ENCODE results near the gene PRKG1. TPM values are rescaled to one million over a fixed set of nuclear protein-coding genes. Genes with fewer than 3 reads are reported as not detected.

Gene PRKG1
- total and polyA plus RNA-seq, 7 experiments from 2014 or later, result 0.19 TPM; not detected in 6

DNA sequence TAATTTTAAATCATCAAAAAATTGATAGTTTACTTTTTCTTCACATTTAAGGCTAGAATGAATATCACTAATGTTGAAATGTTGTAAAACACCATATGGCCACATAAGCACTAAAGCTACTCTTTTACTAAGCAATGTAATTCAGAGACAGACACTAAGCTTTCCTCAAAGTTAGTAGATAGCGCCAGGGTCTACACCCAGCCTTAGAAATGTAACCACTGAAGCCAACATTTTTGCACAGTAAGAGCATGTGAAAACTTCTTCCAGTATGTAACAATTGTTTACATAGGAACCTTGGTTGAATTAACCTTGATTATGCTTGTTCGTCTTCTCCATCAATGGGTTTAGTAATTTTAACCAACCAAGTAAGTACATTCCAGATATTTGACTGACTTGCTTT, 28.4 kb upstream of the PRKG1 start:
- no peak overlapping the region for H3K27ac Mint-ChIP-seq
- peaks cover 0 to 16% (median 0%) of the 10 kb centered on the region in 5 donors for H3K27me3 Mint-ChIP-seq
- Histone ChIP-seq H3K27me3 (ENCODE audit: control insufficient read depth in 2 of 2, insufficient read depth in 2 of 2, low read length in 2 of 2) (no peaks in the 10 kb centered on the region), H3K9me3 (ENCODE audit: control insufficient read depth in 2 of 3, low read length in 3 of 3) (no peaks in the 10 kb centered on the region), H3K36me3 (ENCODE audit: control insufficient read depth in 2 of 3, insufficient read depth in 3 of 3, low read length in 3 of 3) (no peaks in the 10 kb centered on the region), H3K4me1 (ENCODE audit: control insufficient read depth in 2 of 2, insufficient read depth in 2 of 2, low read length in 2 of 2) (no peaks in the 10 kb centered on the region), H3K4me3 (ENCODE audit: low read length) (no peak overlapping the region), H3K27ac (ENCODE audit: low read depth, low read length) (no peak overlapping the region)
- H3K4me3 Mint-ChIP-seq, result no peak overlapping the region
- ChIA-PET POLR2A (no interaction called here), CTCF (no interaction called here)
- H3K9me3 Mint-ChIP-seq, result peaks cover 0 to 3% (median 0%) of the 10 kb centered on the region in 11 donors
- no peaks in the 10 kb centered on the region for H3K4me1 Mint-ChIP-seq
- DNase-seq (no peak), ATAC-seq (no peak)
- intact Hi-C loops (cut with micrococcal nuclease), result no loop called here
- no peaks in the 10 kb centered on the region for H3K36me3 Mint-ChIP-seq

DNA sequence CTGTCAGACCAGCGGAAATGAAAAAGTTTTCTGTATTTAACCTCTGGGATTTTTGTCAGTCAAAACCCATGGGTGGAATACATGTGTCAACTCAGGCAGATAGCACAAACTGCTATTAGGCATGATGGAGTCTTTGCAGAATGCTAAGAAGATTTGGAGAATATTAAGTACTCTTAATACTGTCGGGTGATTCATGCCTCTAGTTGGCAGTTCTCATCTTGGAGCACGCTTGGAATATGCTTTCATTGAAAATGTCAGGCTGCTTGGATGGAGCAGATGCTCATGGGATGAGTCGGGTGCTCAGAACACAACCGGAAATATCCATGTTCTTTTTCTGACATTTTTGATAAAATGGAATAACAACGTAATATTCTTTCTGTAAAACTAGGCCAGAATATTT, 27.6 kb upstream of the PRKG1 start:
- H3K27ac ChIP-seq (ENCODE audit: low read depth, low read length), result no peak overlapping the region
- H3K27me3 ChIP-seq (ENCODE audit: control insufficient read depth in 2 of 2, insufficient read depth in 2 of 2, low read length in 2 of 2), result no peaks in the 10 kb centered on the region
- ATAC-seq (no peak), DNase-seq (no peak)
- H3K27me3 Mint-ChIP-seq, result peaks cover 0 to 23% (median 6%) of the 10 kb centered on the region in 5 donors
- no peaks in the 10 kb centered on the region for H3K36me3 ChIP-seq (ENCODE audit: control insufficient read depth in 2 of 3, insufficient read depth in 3 of 3, low read length in 3 of 3)
- CTCF ChIA-PET, result no interaction called here
- H3K36me3 Mint-ChIP-seq, result no peaks in the 10 kb centered on the region
- no peaks in the 10 kb centered on the region for H3K4me1 Mint-ChIP-seq
- intact Hi-C loops (cut with micrococcal nuclease), result no loop called here
- no peak overlapping the region for H3K4me3 ChIP-seq (ENCODE audit: low read length)
- no peaks in the 10 kb centered on the region for H3K9me3 ChIP-seq (ENCODE audit: control insufficient read depth in 2 of 3, low read length in 3 of 3)
- H3K9me3 Mint-ChIP-seq, result peaks cover 0 to 3% (median 0%) of the 10 kb centered on the region in 11 donors
- H3K4me3 Mint-ChIP-seq, result no peak overlapping the region
- H3K4me1 ChIP-seq (ENCODE audit: control insufficient read depth in 2 of 2, insufficient read depth in 2 of 2, low read length in 2 of 2), result no peaks in the 10 kb centered on the region
- no peak overlapping the region for H3K27ac Mint-ChIP-seq
- POLR2A ChIA-PET, result no interaction called here

DNA sequence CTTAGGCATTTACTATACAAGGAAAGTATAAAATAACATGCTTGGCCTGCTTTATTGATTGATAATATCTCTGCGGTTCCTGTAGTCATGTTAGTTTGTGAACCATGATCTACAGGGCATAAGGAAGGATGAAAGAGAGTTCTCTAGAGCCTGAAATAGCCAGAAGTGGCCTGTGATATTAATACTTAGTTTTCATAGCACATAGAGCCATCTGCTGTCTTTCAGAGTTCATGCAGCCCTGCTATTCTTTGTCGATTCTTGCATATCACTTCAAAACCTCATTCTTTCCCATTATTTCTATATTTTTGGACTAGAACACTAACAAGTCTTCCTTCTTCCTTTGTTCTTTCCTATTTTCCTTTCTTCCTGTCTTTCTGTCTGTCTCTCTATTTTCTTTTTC, 26.4 kb upstream of the PRKG1 start:
- Histone ChIP-seq H3K9me3 (ENCODE audit: control insufficient read depth in 2 of 3, low read length in 3 of 3) (no peaks in the 10 kb centered on the region), H3K4me1 (ENCODE audit: control insufficient read depth in 2 of 2, insufficient read depth in 2 of 2, low read length in 2 of 2) (no peaks in the 10 kb centered on the region), H3K36me3 (ENCODE audit: control insufficient read depth in 2 of 3, insufficient read depth in 3 of 3, low read length in 3 of 3) (no peaks in the 10 kb centered on the region), H3K27me3 (ENCODE audit: control insufficient read depth in 2 of 2, insufficient read depth in 2 of 2, low read length in 2 of 2) (no peaks in the 10 kb centered on the region), H3K27ac (ENCODE audit: low read depth, low read length) (no peak overlapping the region), H3K4me3 (ENCODE audit: low read length) (no peak overlapping the region)
- Mint-ChIP-seq H3K4me1 (no peaks in the 10 kb centered on the region), H3K27me3 (peaks cover 0 to 19% (median 0%) of the 10 kb centered on the region in 5 donors), H3K9me3 (peaks cover 0 to 3% (median 0%) of the 10 kb centered on the region in 11 donors), H3K36me3 (no peaks in the 10 kb centered on the region), H3K27ac (no peak overlapping the region), H3K4me3 (no peak overlapping the region)
- ATAC-seq (no peak), DNase-seq (no peak)
- ChIA-PET POLR2A (no interaction called here), CTCF (no interaction called here)
- intact Hi-C loops (cut with micrococcal nuclease), result no loop called here

DNA sequence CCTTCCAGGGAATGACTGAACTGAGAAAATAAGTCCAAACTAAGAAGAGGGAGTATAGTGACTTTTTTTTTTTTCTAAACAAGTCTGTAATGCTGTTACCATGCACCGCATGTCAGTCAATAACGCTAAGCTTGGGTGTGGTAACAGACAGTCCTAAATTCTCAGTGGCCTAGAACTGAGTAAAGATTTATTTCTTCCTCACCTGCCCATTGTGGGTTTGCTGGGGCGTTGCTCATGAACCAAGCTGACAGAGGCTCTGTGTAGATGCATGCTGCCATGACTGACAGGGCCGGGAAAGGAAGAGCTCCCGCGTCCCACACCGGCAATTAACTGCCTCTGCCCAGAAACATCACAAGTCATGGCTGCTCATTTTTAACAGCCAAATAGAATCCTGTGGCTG, 25.5 kb upstream of the PRKG1 start:
- ChIA-PET CTCF (no interaction called here), POLR2A (no interaction called here)
- no peak overlapping the region for H3K4me3 Mint-ChIP-seq
- H3K4me3 ChIP-seq (ENCODE audit: low read length), result no peak overlapping the region
- peaks cover 0 to 19% (median 0%) of the 10 kb centered on the region in 5 donors for H3K27me3 Mint-ChIP-seq
- no peaks in the 10 kb centered on the region for H3K36me3 Mint-ChIP-seq
- H3K36me3 ChIP-seq (ENCODE audit: control insufficient read depth in 2 of 3, insufficient read depth in 3 of 3, low read length in 3 of 3), result no peaks in the 10 kb centered on the region
- H3K27ac Mint-ChIP-seq, result no peak overlapping the region
- H3K4me1 ChIP-seq (ENCODE audit: control insufficient read depth in 2 of 2, insufficient read depth in 2 of 2, low read length in 2 of 2), result no peaks in the 10 kb centered on the region
- H3K4me1 Mint-ChIP-seq, result no peaks in the 10 kb centered on the region
- H3K27me3 ChIP-seq (ENCODE audit: control insufficient read depth in 2 of 2, insufficient read depth in 2 of 2, low read length in 2 of 2), result no peaks in the 10 kb centered on the region
- H3K9me3 Mint-ChIP-seq, result peaks cover 0 to 3% (median 0%) of the 10 kb centered on the region in 11 donors
- no peak overlapping the region for H3K27ac ChIP-seq (ENCODE audit: low read depth, low read length)
- no peaks in the 10 kb centered on the region for H3K9me3 ChIP-seq (ENCODE audit: control insufficient read depth in 2 of 3, low read length in 3 of 3)
- intact Hi-C loops (cut with micrococcal nuclease), result no loop called here
- DNase-seq, result no peak
- ATAC-seq, result no peak

DNA sequence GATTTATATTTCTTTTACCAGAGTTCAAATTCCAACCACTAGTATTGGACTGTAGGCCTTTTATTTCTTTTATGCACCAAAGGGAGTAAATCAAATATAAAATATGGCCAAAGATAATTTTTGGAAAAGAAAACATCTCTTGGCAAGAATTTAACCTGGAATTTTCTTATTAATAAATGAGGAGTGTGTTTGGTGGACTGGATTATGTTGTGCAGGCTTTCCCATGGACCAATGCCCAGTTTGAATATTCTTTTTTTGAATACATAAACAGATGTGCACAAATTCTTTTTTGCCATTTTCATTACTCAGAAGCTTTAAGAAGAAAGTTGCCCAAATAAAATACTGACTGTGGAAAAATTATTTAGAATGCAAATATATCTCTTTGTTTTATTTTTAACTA, 22.1 kb upstream of the PRKG1 start:
- DNase-seq (no peak), ATAC-seq (no peak)
- intact Hi-C loops (cut with micrococcal nuclease), result no loop called here
- H3K36me3 Mint-ChIP-seq, result no peaks in the 10 kb centered on the region
- no peak overlapping the region for H3K4me3 Mint-ChIP-seq
- ChIA-PET POLR2A (no interaction called here), CTCF (no interaction called here)
- Histone ChIP-seq H3K4me3 (ENCODE audit: low read length) (no peak overlapping the region), H3K4me1 (ENCODE audit: control insufficient read depth in 2 of 2, insufficient read depth in 2 of 2, low read length in 2 of 2) (no peaks in the 10 kb centered on the region), H3K27me3 (ENCODE audit: control insufficient read depth in 2 of 2, insufficient read depth in 2 of 2, low read length in 2 of 2) (no peaks in the 10 kb centered on the region), H3K36me3 (ENCODE audit: control insufficient read depth in 2 of 3, insufficient read depth in 3 of 3, low read length in 3 of 3) (no peaks in the 10 kb centered on the region), H3K27ac (ENCODE audit: low read depth, low read length) (no peak overlapping the region), H3K9me3 (ENCODE audit: control insufficient read depth in 2 of 3, low read length in 3 of 3) (no peaks in the 10 kb centered on the region)
- peaks cover 0 to 6% (median 0%) of the 10 kb centered on the region in 11 donors for H3K9me3 Mint-ChIP-seq
- H3K4me1 Mint-ChIP-seq, result no peaks in the 10 kb centered on the region
- no peak overlapping the region for H3K27ac Mint-ChIP-seq
- peaks cover 0 to 15% (median 0%) of the 10 kb centered on the region in 5 donors for H3K27me3 Mint-ChIP-seq

DNA sequence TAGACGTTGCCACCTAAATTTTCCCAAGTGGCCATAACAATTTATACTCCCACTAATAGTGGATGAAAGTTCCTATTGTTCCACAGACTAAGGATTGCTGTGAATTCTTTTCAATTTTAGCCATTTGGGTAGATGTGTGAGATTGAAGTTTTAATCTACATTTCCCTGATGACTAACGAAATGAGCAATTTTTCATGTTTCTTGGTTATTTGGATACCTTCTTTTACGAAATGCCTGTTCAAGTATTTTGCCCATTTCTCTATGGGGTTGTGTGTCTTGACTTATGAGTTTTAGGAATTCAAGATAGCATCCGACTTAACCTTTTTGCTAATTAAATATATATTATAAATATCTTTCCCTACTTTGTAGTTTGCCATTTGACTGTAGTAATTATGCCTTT, 16.4 kb upstream of the PRKG1 start:
- DNase-seq (no peak), ATAC-seq (no peak)
- Histone ChIP-seq H3K27me3 (ENCODE audit: control insufficient read depth in 2 of 2, insufficient read depth in 2 of 2, low read length in 2 of 2) (no peaks in the 10 kb centered on the region), H3K9me3 (ENCODE audit: control insufficient read depth in 2 of 3, low read length in 3 of 3) (no peaks in the 10 kb centered on the region), H3K4me3 (ENCODE audit: low read length) (no peak overlapping the region), H3K27ac (ENCODE audit: low read depth, low read length) (no peak overlapping the region), H3K4me1 (ENCODE audit: control insufficient read depth in 2 of 2, insufficient read depth in 2 of 2, low read length in 2 of 2) (no peaks in the 10 kb centered on the region), H3K36me3 (ENCODE audit: control insufficient read depth in 2 of 3, insufficient read depth in 3 of 3, low read length in 3 of 3) (no peaks in the 10 kb centered on the region)
- no peak overlapping the region for H3K27ac Mint-ChIP-seq
- intact Hi-C loops (cut with micrococcal nuclease), result no loop called here
- peaks cover 0 to 7% (median 0%) of the 10 kb centered on the region in 11 donors for H3K9me3 Mint-ChIP-seq
- H3K4me1 Mint-ChIP-seq, result peaks cover 0 to 1% (median 0%) of the 10 kb centered on the region in 7 donors
- CTCF ChIA-PET, result no interaction called here
- no peaks in the 10 kb centered on the region for H3K36me3 Mint-ChIP-seq
- H3K27me3 Mint-ChIP-seq, result peaks cover 0 to 5% (median 0%) of the 10 kb centered on the region in 5 donors
- no peak overlapping the region for H3K4me3 Mint-ChIP-seq
- POLR2A ChIA-PET, result no interaction called here

DNA sequence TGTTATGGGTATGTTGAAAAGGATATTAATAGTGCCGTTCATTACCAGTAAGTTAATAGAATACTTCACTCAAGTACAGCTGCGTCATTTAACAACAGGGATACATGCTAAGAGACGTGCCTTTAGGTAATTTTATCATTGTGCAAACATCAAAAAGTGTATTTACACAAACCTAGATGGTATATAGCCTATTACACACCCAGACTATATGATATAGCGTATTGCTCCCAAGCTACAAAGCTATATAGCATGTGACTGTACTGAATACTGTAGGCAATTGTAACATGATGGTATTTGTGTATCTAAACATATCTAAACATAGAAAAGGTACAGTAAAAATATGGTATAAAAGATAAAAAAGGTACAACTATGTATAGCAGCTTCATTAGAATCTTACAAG, 11.1 kb upstream of the PRKG1 start:
- ATAC-seq (no peak), DNase-seq (no peak)
- ChIA-PET CTCF (no interaction called here), POLR2A (no interaction called here)
- Histone ChIP-seq H3K36me3 (ENCODE audit: control insufficient read depth in 2 of 3, insufficient read depth in 3 of 3, low read length in 3 of 3) (no peaks in the 10 kb centered on the region), H3K4me1 (ENCODE audit: control insufficient read depth in 2 of 2, insufficient read depth in 2 of 2, low read length in 2 of 2) (no peaks in the 10 kb centered on the region), H3K27ac (ENCODE audit: low read depth, low read length) (no peak overlapping the region), H3K9me3 (ENCODE audit: control insufficient read depth in 2 of 3, low read length in 3 of 3) (no peaks in the 10 kb centered on the region), H3K27me3 (ENCODE audit: control insufficient read depth in 2 of 2, insufficient read depth in 2 of 2, low read length in 2 of 2) (no peaks in the 10 kb centered on the region), H3K4me3 (ENCODE audit: low read length) (no peak overlapping the region)
- Mint-ChIP-seq H3K36me3 (no peaks in the 10 kb centered on the region), H3K4me3 (no peak overlapping the region), H3K4me1 (peaks cover 0 to 1% (median 0%) of the 10 kb centered on the region in 7 donors), H3K27ac (no peak overlapping the region), H3K27me3 (peaks cover 0 to 6% (median 2%) of the 10 kb centered on the region in 5 donors), H3K9me3 (peaks cover 0 to 6% (median 0%) of the 10 kb centered on the region in 11 donors)
- intact Hi-C loops (cut with micrococcal nuclease), result loop anchor here in 1 of 2 donors (5.0 kb wide), 1 partner anchor 1154 kb away; no protein-coding TSS in a partner anchor

All from naive thymus-derived CD4-positive, alpha-beta T cell (primary cell).